GM19397 (cell line): ENCODE results near the gene PDGFRA.

Experiments used
- ATAC-seq: cut with Tn5 transposase; IDR thresholded peaks from one replicate; pipeline ENCODE4 v1.9.1; 2021; ENCODE audit warnings: mild to moderate bottlenecking, moderate library complexity; ENCODE audit not compliant: unreplicated experiment

Gene PDGFRA

DNA sequence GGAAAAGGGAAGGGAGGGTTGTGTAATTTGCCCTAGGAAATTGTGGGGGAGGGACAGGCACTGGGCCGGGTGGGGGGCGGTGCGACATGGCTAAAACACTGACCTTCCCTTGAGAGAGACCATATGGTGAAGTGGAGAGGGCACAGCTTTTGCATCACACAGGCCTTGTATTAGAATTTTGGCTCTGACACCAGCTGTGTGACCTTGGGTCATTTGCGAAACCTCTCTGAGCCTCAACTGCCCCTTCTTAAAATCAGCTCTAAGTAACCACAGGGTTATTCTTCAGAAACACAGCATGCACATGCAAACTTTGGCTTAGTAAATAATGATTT lies 25.8 kb downstream of the PDGFRA start:
- no peak for ATAC-seq

DNA sequence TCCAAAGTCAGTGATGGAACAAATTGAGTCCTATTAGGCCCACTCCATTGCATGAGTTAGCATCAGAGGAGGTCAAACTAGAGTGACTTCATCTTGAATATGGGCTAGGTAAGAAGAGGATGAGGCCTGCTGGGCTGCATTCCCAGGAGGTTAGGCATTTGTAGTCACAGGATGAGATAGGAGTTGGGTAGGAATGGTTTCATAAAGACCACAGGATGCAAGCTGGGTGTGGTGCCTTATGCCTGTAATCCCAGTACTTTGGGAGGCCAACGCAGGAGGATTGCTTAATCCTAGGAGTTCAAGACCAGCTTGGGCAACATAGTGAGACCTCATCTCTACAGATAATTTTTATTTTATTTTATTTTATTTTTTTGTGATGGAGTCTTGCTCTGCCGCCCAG lies 26.8 kb downstream of the PDGFRA start:
- ATAC-seq = no peak

DNA sequence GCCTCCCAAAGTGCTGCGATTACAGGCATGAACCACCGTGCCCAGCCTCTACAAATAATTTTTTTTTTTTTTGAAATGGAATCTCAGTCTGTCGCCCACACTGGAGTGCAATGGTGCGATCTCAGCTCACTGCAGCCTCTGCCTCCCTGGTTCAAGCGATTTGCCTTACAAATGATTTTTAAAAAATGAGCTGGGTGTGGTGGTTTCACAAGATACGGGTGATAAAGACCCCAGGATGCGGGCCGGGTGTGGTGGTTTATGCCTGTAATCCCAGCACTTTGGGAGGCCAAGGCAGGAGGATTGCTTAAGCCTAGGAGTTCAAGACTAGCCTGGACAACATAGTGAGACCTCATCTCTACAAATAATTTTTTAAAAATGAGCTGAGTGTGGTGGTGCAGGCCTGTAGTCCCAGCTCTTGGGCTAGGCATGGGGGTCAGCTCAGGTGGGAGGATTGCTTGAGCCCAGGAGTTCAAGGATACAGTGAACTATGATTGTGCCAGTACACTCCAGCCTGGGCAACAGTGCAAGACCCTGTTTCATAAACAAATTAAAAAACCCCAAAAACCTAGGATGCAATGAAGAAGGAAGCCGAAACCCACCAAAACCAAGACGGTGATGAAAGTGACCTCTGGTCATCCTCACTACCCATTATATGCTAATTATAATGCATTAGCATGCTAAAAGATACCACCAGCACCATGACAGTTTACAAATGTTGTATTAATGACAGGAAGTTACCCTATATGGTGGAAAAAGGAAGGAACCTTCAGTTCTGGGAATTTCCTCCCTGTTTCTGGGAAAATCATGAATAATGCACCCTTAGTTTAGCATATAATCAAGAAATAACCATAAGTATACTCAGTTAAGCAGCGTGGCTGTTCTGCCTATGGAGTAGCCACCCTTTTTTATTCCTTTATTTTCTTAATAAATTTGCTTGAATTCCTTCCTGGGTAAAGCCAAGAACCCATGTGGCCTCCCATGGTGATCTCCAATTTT lies 27.7 kb downstream of the PDGFRA start:
- no peak for ATAC-seq

DNA sequence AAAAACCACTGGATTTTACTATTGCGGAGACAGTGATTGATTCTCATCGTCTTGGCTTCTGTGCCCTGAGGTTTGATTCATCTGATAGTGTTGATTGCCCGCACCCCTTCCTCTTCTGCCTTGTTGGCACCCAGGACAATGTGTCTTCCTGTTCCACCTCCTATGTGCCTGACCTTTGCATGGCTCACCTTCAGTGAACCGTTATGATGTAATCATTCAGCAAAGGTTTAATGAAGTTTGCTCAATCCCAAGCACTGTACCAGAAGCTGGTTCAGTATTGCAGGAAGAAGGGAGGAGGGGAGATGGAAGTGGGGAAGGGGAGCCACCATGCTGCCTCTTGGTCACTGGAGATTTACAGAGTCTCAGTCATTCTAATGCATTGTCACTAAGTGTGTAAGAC lies 36.3 kb downstream of the PDGFRA start:
- ATAC-seq = no peak

DNA sequence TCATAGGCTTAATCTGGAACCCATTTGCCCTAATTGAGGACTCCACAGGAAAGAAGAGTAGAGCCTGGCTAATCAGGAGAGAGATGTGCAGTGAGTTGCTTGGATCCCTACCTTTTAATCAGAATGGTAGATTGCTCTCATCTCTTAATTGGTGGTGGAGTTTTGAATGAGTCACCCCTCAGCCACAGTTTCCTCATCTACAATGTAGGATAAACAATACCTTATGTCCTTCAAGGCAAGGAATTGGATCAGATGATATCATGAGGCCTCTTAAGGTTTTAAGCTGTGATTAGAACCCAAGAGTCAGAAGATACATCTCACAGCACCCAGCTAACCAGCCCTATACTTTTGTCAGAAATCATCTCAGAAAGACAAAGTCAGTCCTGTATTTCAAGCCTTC lies 39.1 kb downstream of the PDGFRA start:
- no peak for ATAC-seq

- no peak for ATAC-seq
Measured at GRCh38 chr4:54271464-54271863, 42.4 kb downstream of the PDGFRA start.

DNA sequence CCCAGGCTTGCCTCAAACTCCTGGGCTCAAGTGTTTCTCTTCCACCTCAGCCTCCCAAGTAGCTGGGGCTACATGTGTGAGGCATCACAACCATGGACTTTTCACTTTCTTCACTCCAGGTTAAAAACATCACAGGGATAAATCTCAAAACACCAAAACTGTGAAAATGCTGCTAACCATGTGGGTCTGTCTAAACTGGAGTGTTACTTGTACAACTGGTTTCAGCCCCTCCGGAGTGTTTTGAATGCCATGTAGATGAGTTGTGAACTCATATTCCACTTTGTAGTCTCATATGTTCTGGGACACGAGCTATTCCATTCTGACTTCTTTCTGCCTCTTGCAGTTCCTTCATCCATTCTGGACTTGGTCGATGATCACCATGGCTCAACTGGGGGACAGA lies 43.0 kb downstream of the PDGFRA start:
- ATAC-seq = no peak

GRCh38 chr4:54274264-54274663 lies 45.2 kb downstream of the PDGFRA start:
- ATAC-seq = no peak

- no peak for ATAC-seq
Measured at GRCh38 chr4:54274795-54275665, 45.9 kb downstream of the PDGFRA start.

DNA sequence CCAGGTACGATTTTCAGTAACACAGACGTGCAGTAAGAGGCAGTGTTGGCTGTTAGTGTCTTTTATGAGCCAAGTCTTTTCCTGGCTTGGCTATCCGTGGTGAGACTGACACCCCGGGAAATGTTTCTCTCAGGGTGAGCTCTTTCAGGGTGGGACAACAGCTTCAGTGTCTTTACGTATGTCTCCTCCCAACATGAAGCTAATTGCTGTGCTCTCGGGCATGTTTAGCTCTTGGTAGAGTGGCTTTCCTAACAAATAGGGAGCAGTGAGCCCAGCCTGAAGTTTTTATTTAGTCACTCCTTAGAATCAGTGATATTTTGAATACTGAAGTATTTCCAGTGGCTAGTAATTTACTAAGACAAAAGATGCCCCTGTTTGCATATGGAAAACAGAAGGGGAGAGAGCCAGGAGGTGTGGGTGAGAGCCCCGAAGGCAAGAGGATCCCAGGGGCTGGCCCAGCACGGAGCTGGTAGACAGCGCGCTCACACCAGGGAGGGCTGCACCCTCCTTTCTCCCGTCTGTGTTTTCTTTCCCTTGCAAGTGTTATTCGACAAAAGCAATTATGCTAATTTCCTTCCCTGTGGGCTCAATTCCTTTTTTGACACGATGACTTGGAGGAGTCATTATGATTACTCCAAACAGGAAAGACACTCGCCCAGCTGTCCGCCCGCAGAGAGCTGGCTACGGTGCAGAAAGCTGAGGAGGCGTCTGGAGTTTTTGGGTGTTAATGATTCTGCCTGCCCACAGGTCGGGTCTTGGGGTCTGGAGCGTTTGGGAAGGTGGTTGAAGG lies 47.7 kb downstream of the PDGFRA start:
- ATAC-seq = no peak

DNA sequence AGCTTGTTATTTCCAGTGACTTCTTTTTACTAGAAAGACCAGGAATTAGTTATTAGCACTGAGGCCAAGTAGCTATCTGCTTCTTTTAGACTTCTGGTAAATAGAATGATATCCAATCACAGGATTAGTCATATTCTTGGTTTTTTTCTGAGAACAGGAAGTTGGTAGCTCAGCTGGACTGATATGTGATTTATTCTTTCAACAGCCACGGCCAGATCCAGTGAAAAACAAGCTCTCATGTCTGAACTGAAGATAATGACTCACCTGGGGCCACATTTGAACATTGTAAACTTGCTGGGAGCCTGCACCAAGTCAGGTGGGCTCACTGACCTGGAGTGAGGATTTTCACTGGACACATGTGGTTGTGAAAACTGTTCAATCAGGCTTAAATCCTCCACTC lies 48.6 kb downstream of the PDGFRA start:
- no peak for ATAC-seq

DNA sequence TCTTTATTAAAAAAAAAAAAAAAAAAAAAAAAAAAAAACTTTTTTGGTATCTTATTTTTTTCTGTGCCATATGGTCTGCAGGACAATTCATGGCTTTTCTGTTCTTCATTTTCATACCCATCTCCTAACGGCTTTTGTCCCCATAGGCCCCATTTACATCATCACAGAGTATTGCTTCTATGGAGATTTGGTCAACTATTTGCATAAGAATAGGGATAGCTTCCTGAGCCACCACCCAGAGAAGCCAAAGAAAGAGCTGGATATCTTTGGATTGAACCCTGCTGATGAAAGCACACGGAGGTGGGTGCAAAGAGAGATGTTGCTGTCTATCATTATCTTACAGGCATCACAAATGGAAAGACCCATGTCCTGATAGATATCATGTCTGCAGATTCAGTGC lies 49.1 kb downstream of the PDGFRA start:
- no peak for ATAC-seq

DNA sequence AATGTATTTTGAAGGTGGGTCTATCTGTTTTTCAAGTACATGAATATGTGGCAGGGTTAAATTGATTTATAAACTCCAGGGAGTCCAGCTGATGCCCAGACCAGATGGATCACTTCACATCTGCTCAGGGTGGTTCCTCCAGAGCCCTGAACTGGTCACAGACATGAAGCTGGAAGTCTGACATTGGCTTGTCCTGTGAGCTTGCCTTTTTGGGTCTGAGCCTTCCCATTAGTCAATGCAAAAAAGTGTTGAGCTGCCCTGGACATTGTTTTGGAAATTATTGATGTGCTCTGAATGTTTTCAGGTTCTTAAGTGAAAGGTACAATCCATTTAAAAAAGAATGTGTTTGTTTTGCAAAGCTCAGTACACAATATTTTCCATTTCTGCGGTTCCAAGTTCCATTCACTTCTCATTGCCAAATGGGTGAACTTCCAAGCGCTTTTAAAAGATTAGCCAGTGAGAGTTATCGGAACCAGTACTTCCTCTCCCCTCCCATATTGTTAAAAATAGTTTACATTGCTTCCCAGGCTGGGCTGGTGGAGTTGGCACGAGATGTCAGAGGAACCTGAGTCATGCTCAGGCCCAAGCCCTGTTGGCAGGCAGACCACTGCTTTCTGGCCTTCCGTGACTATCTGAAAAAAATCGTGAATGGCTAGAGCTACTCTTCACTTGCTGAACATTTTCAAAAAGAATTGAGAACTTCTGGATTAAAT lies 52.1 kb downstream of the PDGFRA start:
- no peak for ATAC-seq

- no peak for ATAC-seq
Measured at GRCh38 chr4:54282837-54283236, 53.7 kb downstream of the PDGFRA start.

DNA sequence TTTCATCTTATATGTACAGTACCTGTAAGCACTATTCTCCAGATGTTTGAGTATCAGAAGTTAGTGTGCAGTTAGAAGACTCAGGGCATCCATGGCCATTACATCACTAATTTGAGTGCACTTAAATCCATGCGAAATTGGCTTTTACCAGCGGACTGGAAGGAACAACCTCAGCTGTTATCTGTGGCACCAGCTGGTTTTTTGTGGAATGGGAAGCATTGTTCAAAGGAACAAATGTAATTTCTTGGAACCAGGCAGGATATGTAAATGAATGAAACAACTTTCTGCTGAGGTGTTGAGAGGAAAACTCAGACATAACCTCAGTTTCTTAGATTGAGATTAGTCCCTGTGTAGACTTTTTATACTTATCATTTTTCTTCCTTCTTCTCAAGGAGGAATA lies 60.2 kb downstream of the PDGFRA start:
- ATAC-seq = no peak

DNA sequence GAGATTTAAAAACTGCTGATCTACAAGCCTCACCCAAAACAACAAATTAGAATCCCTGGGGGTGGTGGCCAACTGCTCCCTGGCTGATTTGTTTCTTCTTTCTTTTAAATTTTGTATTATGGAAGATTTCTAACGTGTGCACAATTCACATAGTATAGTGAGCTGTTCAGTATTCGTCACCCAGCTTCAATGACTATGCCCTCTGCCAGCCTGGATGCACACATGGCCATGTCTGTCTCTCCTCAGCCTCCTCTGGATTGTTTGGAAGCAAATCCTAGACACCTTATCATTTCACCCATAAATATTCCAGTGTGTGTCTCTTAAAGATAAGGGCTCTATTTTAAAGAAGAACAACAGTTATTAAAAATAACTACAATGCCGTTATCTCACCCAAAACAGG lies 61.9 kb downstream of the PDGFRA start:
- ATAC-seq = no peak

DNA sequence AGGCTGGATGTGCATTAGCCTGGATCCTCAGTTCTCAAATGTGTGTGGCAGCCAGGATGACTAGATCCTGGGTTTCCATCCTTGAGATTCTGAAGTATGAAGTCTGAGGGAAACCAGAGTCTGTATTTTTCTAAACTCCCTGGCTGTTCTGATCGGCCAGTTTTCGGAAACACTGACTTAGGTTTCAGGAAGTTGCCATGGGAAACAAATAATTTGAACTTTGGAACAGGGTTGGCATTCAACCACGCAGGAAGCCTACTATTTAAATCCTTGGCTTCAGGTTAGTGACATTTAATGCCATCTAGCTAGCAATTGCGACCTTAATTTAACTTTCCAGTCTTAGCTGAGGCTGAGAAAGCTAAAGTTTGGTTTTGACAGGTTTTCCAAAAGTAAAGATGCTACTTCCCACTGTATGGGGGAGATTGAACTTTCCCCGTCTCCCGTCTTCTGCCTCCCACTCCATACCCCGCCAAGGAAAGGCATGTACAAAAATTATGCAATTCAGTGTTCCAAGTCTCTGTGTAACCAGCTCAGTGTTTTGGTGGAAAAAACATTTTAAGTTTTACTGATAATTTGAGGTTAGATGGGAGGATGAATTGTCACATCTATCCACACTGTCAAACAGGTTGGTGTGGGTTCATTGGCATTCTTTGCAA lies 67.6 kb downstream of the PDGFRA start:
- no peak for ATAC-seq

- ATAC-seq = no peak
Measured at GRCh38 chr4:54308110-54308509, 79.0 kb downstream of the PDGFRA start.

DNA sequence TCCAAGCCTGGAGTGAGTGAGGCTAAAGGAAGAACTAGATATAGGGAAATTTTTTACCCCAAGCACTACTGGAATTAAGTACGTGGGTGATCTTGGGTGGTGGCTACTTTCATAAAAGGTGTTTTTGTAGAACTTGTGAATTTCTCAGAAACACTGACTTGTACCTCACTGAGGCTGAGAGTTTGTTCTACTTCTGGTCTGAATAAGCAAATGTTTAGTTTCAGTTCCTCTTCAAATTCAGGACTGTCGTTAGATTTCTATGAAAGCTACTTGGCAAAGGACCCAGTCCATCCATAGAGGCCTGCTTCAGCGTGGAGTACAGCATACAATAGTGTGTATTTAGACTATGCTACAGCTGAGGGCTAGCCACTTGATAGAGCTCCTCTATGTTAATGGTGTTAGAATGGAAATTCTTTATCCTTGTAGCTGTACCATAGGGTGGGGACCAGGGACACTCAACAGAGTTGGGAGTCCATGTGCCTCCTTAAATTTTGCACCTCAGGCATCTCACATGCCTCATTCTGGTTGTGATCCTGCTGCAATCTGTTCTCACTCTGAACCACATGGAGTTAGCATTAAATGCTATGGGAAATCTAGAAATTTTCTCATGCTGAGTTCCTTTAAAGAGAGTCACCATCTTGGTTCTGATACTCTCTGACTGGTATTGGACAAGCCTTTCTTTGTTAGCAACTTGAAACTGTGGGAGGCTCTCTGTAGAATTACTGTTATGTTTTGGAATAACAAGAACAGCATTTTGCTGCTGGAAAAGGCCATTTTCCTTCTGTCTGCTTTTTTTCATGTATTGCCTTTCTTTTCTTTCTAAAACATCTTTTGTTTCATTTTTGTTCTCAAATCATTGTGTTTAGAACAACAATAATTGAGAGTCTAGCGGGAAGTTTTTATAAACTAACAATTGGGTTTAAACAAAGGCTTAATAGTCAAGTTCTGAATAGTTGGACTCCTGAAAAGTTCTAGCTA lies 86.8 kb downstream of the PDGFRA start:
- ATAC-seq = peak; percentile 99
